Coronary artery (tissue), 2 donors: Measurements from ENCODE around the gene GAS2L2.
A peak's percentile ranks its signal among the peaks of the same experiment; 100 is the strongest.

Experiments
- DNase-seq: peaks from one replicate; pipeline ENCODE4 v3.0.0-alpha.2; 2017; ENCODE audit warnings: low spot score
- H3K27ac ChIP-seq, 2 donors: fragments of 200-600 bp; sonication (generic); one replicate each; pipeline ENCODE4 v1.5.1; 2016 to 2019
- H3K4me3 ChIP-seq: fragments of 200-600 bp; sonication (generic); 2 replicates; pipeline ENCODE4 v1.5.1; 2016; ENCODE audit warnings: mild to moderate bottlenecking, moderate library complexity
- CTCF ChIP-seq: fragments of 200-600 bp; sonication (generic); IDR thresholded peaks from one replicate; pipeline ENCODE4 v1.5.1; 2019; ENCODE audit warnings: antibody characterized with exemption

GAS2L2 gene

DNA sequence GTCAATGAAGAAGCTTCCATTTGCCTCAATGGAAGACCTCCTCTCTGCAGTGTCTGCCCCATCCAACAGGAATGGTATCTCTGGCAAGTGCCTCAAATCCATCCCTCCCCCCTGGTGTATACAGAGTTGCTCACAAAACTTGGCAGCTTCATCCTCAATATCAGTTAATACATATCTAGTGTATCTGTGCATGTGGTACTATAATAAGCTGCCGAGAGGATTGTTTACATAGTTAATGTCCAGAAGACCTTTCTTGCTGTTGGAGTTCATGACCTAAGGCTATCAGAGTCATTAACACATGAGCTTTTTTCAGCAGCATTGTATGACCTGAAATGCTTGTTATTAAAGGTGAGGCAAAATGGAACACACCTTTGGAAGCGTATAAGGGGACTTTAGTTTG is 35.6 kb downstream of the GAS2L2 start:
- no peak overlapping the region for H3K4me3 ChIP-seq
- no peak for TF ChIP-seq CTCF
- H3K27ac ChIP-seq, result no peak overlapping the region
- no peak for DNase-seq

DNA sequence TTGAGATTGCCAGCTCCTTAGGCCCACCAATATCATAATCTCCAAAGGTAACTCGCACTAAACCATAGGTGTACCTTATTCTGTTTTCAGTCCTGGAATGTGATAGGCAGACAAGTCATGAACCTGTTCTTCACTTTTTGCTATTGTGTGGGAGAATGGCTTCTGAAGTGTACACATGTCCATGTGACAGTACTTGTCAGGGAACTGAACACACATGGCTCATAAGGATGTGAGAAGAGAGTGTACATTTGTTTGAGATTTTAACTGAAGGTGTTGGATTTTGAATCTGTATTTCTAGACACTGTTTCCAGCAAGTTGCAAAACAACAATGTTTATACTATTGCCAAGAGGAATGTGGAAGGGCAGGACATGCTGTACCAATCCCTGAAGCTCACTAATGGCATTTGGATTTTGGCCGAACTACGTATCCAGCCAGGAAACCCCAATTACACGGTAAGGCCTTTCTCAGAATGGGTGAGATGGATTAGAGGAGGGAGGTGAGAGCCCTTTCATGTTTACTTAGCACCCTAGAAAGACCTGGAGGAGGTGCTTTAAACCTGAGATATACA is 36.1 kb downstream of the GAS2L2 start:
- no peak for TF ChIP-seq CTCF
- Histone ChIP-seq H3K27ac (peak overlapping the region in 1 of 2 donors; percentile 26), H3K4me3 (no peak overlapping the region)
- no peak for DNase-seq

GRCh38 chr17:35716173-35716572 is 36.9 kb downstream of the GAS2L2 start:
- no peak for TF ChIP-seq CTCF
- DNase-seq, result no peak
- no peak overlapping the region for H3K4me3 ChIP-seq
- peak overlapping the region in 1 of 2 donors; percentile 20 for H3K27ac ChIP-seq

- no peak for DNase-seq
- Histone ChIP-seq H3K27ac (no peak overlapping the region), H3K4me3 (no peak overlapping the region)
- TF ChIP-seq CTCF, result no peak
Measured at GRCh38 chr17:35715416-35715815, 37.6 kb downstream of the GAS2L2 start.

DNA sequence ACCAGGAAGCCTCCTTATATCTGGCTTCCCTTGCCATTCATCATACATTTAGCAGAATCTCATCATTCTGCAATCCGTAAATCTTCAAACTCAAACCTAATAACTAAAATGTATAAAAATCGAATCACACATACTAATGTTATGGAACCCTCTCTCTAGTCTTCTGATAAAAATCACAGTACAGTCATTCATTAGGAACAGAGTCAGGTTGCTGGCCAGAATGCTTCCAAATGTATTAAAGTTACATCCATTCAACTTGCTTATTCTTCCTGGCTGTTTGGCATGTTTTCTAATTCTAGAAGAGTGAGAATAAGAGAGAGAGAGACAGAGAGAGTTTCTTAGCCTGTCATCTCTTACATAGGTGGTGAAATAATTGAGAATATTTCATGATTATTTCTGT is 38.1 kb downstream of the GAS2L2 start:
- no peak for DNase-seq
- H3K4me3 ChIP-seq, result no peak overlapping the region
- no peak for TF ChIP-seq CTCF
- H3K27ac ChIP-seq, result no peak overlapping the region

DNA sequence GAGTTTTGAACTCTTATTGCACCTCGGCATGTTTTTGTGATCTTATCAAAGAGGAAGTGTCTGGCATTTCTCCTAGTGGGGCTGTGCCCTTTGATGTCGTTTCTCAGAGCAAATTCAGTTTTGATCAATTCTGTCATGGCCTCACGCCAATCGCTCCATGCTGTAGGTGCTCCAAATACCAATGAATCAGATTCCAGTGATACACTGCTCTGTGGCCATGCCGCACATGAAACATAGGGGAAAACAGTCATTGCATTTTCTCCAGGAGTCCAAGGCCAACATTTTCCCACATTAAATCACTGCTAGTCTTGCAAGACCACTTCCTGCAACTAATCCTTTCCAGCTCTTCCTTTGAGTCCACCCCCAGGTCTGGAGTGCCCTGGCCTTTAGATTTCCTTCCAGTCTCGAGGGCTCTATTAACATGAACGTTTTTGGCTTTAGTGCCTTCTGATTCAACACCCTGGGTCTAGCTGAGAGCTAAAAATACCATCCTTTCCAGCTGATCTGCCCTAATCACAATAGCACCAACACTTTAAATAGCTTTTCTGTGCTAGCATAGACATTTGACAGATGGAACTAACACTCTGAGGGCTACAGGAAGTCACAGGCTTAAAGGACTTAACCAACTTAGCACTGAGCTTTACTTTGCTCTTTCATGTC is 39.8 kb downstream of the GAS2L2 start:
- no peak for DNase-seq
- no peak for TF ChIP-seq CTCF
- H3K27ac ChIP-seq, result no peak overlapping the region
- H3K4me3 ChIP-seq, result no peak overlapping the region

GRCh38 chr17:35710950-35711349 is 42.1 kb downstream of the GAS2L2 start:
- no peak for DNase-seq
- H3K27ac ChIP-seq, result no peak overlapping the region
- TF ChIP-seq CTCF, result no peak

More at GRCh38 chr17:35710950-35711349, 42.1 kb downstream of the GAS2L2 start:
- H3K4me3 ChIP-seq, result no peak overlapping the region
